ENCODE data around the gene NAV3.

GRCh38 chr12:78176643-78177042, 345.9 kb downstream of the NAV3 start:
- TF ChIP-seq CTCF (IDR thresholded peaks at IDR 0.05): no peak
- TF ChIP-seq EZH2 (IDR thresholded peaks at IDR 0.05; ENCODE audit: borderline replicate concordance, insufficient read depth, low read depth, low read length, poor library complexity, severe bottlenecking): no peak
